Measurements from ENCODE around the gene INPP4A.
A peak's percentile ranks its signal among the peaks of the same experiment; 100 is the strongest.

Gene INPP4A

GRCh38 chr2:98518101-98518500, 73.4 kb downstream of the INPP4A start:
- DNase-seq: peak; percentile 17

GRCh38 chr2:98519156-98519555, 74.5 kb downstream of the INPP4A start:
- DNase-seq: no peak

GRCh38 chr2:98519851-98520250, 75.2 kb downstream of the INPP4A start:
- DNase-seq: no peak

GRCh38 chr2:98520806-98521205, 76.1 kb downstream of the INPP4A start:
- DNase-seq: no peak

GRCh38 chr2:98521266-98521665, 76.6 kb downstream of the INPP4A start:
- no peak for DNase-seq

- DNase-seq: no peak
Observed at GRCh38 chr2:98522854-98523253, 78.2 kb downstream of the INPP4A start.

- DNase-seq: no peak
Observed at GRCh38 chr2:98524168-98524567, 79.5 kb downstream of the INPP4A start.

- no peak for DNase-seq
Observed at GRCh38 chr2:98528349-98528748, 83.7 kb downstream of the INPP4A start.

GRCh38 chr2:98530114-98530513, 85.5 kb downstream of the INPP4A start:
- DNase-seq: no peak

- no peak for DNase-seq
Observed at GRCh38 chr2:98532756-98533155, 88.1 kb downstream of the INPP4A start.

- no peak for DNase-seq
Observed at GRCh38 chr2:98533547-98533946, 88.9 kb downstream of the INPP4A start.

- DNase-seq: no peak
Observed at GRCh38 chr2:98534761-98535160, 90.1 kb downstream of the INPP4A start.

- no peak for DNase-seq
Observed at GRCh38 chr2:98535971-98536677, 91.5 kb downstream of the INPP4A start.

GRCh38 chr2:98537390-98538126, 92.9 kb downstream of the INPP4A start:
- no peak for DNase-seq

GRCh38 chr2:98538280-98539041, 93.8 kb downstream of the INPP4A start:
- no peak for DNase-seq

- no peak for DNase-seq
Observed at GRCh38 chr2:98539056-98539735, 94.5 kb downstream of the INPP4A start.

- DNase-seq: no peak
Observed at GRCh38 chr2:98540536-98540935, 95.9 kb downstream of the INPP4A start.

- DNase-seq: no peak
Observed at GRCh38 chr2:98541489-98541888, 96.8 kb downstream of the INPP4A start.

- no peak for DNase-seq
Observed at GRCh38 chr2:98541906-98542305, 97.2 kb downstream of the INPP4A start.

- no peak for DNase-seq
Observed at GRCh38 chr2:98543214-98543613, 98.6 kb downstream of the INPP4A start.

GRCh38 chr2:98543842-98544241, 99.2 kb downstream of the INPP4A start:
- no peak for DNase-seq

GRCh38 chr2:98545591-98545990, 100.9 kb downstream of the INPP4A start:
- DNase-seq: no peak

GRCh38 chr2:98546186-98546585, 101.5 kb downstream of the INPP4A start:
- DNase-seq: no peak

Data from HCEC 1CT (cell line).